BLaER1 (cell line): Measurements from ENCODE around the gene SERF2.
A peak's percentile ranks its signal among the peaks of the same experiment; 100 is the strongest.

Experiments used
- H3K27ac ChIP-seq: shearing (Covaris generic); formaldehyde crosslinking; 2 replicates; pipeline ENCODE4 v1.8.1; 2022
- H3K27me3 ChIP-seq: shearing (Covaris generic); formaldehyde crosslinking; 2 replicates; pipeline ENCODE4 v1.8.1; 2022
- H3K36me3 ChIP-seq: shearing (Covaris generic); formaldehyde crosslinking; 2 replicates; pipeline ENCODE4 v1.8.1; 2022
- H3K4me1 ChIP-seq: shearing (Covaris generic); formaldehyde crosslinking; 2 replicates; pipeline ENCODE4 v1.8.1; 2022
- H3K4me2 ChIP-seq: shearing (Covaris generic); formaldehyde crosslinking; 2 replicates; pipeline ENCODE4 v1.8.1; 2022
- H3K4me3 ChIP-seq: shearing (Covaris generic); formaldehyde crosslinking; 2 replicates; pipeline ENCODE4 v1.8.1; 2022
- H3K9ac ChIP-seq: shearing (Covaris generic); formaldehyde crosslinking; 2 replicates; pipeline ENCODE4 v1.8.1; 2022
- H3K9me3 ChIP-seq: shearing (Covaris generic); formaldehyde crosslinking; 2 replicates; pipeline ENCODE4 v1.8.1; 2022
- H4K20me1 ChIP-seq: shearing (Covaris generic); formaldehyde crosslinking; 2 replicates; pipeline ENCODE4 v1.8.1; 2022
- Cebpa-rat ChIP-seq: shearing (Covaris generic); IDR thresholded peaks from 2 replicates; pipeline ENCODE4 v1.8.1; 2022

SERF2 gene

DNA sequence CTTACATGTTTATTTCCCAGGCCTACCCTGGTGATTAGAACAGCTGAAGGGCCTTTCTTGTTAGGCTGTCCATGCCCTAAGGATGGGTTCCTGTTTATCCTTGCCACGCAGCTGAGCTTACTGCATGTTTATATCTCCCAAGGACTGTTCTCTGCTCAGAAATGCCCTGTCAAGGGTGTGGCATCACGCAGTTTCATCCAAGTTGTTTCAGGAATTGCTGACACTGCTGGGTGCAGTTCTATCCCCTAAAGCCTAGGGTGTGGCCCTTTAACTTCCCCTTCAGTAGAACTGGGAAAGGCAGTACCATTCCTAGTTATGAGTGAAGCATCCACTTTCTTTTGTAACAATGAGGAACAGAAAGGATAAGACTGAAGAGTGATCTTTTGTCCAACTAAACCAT lies 20.3 kb upstream of the SERF2 start:
- no peak overlapping the region for H3K9ac ChIP-seq
- H3K36me3 ChIP-seq: peaks cover 77% of the 10 kb centered on the region

DNA sequence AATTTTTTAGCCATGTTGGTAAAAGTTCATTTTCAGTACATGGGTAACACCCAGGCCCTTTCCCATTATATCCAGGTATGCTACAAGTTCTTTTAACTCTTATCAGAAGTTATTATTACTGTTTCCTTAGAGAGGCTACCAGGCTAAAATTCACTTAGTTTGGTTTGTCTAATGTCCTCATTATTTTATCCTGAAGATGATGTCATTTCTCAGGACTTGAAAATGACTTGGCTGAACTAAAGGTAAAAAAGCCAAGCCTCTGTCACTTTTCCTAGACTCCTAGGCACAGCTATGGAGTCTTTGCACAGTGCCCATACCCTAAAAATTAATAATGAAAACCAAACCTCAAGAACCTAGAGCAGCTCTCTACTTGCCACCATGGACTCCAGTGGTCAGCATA lies 19.5 kb upstream of the SERF2 start:
- TF ChIP-seq Cebpa-rat: no peak
- H3K4me3 ChIP-seq: no peak overlapping the region
- H3K27ac ChIP-seq: no peak overlapping the region
- H3K4me1 ChIP-seq: peaks cover 30% of the 10 kb centered on the region
- H3K9ac ChIP-seq: no peak overlapping the region
- no peak overlapping the region for H3K4me2 ChIP-seq
- no peaks in the 10 kb centered on the region for H3K27me3 ChIP-seq
- no peaks in the 10 kb centered on the region for H3K9me3 ChIP-seq
- peaks cover 74% of the 10 kb centered on the region for H4K20me1 ChIP-seq
- H3K36me3 ChIP-seq: peaks cover 69% of the 10 kb centered on the region

More for the DNA sequence above, 20.3 kb upstream of the SERF2 start:
- no peaks in the 10 kb centered on the region for H3K9me3 ChIP-seq
- no peak overlapping the region for H3K4me3 ChIP-seq
- H3K27ac ChIP-seq: no peak overlapping the region
- no peak overlapping the region for H3K4me2 ChIP-seq
- peaks cover 74% of the 10 kb centered on the region for H4K20me1 ChIP-seq
- no peaks in the 10 kb centered on the region for H3K27me3 ChIP-seq
- TF ChIP-seq Cebpa-rat: no peak
- peaks cover 28% of the 10 kb centered on the region for H3K4me1 ChIP-seq

DNA sequence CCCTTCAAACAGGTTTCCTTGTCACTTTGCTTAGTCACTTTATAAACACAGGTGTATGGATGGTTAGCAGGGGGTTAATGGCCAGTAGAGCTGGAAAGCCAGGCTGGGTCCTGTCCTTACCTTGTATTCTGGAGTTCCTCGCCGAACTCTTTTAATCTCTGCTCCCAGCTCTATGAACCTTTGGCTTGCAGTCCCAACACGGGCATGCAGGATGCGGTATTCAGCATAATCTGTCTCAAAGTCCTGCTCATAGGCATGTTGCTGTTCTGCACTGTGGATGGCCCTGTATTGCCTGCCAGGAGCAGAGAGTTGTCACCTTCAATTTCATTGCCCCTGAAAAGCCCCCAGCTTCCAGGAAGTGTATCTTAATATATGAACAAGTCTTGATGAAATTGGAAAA lies 18.1 kb upstream of the SERF2 start:
- Histone ChIP-seq H3K4me2 (no peak overlapping the region), H4K20me1 (peaks cover 65% of the 10 kb centered on the region), H3K36me3 (peaks cover 54% of the 10 kb centered on the region), H3K27ac (no peak overlapping the region), H3K4me1 (peaks cover 39% of the 10 kb centered on the region), H3K9ac (no peak overlapping the region), H3K4me3 (no peak overlapping the region), H3K9me3 (no peaks in the 10 kb centered on the region), H3K27me3 (no peaks in the 10 kb centered on the region)
- no peak for TF ChIP-seq Cebpa-rat

DNA sequence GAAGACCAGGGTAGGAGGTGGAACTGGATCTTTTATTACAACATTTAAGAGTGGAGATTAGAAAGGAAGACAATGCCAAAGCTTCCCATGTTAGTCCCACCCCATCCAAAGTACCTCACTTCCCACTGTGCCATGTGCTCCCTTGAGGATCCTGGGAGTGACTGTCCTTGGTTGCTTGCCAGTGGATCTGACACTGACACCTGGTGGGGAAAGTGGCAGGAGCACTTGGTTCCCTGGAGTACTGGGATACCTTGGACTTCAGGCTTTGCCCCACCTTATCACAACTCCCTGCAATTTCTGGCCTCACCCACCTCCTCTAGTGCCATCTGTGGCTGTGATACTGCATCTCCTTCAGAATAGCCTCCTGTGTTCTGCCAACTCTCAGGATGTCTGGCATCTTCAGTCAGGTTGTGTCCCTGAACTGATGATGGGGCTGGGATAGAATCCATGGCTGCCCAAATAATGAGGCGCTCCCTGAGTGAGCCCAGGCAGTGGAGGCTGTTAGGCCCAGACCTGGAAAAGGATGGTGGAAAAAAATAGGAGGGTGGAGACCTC lies 16.6 kb upstream of the SERF2 start:
- H3K4me3 ChIP-seq: peak overlapping the region; percentile 67
- H3K9ac ChIP-seq: no peak overlapping the region

DNA sequence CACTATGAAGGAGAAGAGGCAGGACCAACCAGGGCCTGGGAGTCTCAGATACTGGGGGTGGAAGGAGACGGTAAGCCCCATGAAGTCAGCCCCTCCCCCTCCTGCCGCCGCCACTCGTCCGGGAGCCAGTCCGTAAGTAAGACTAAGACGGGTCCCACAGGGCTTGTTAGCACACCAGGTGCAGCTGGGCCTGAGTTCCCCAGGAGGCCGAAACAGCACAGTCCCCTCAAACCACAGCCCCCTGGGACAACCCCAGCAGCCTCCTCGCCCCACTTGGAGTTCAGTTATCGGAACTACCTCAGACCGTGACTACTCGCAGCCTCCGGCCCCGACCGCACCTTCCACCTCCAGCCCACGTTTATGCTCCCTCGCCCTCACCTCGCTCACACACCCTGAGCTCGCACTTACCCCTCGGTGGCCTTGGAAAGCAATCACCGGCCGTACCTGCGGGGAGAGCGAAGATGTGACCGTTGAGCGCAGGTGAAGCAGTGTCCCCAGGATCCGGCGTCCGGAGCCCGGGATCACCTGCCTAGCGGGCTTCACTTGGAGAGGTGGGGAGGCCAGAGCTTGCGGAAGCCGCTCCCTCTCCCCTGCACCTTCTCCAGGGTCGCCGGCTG lies 15.9 kb upstream of the SERF2 start:
- Histone ChIP-seq H3K9me3 (no peaks in the 10 kb centered on the region), H4K20me1 (peaks cover 53% of the 10 kb centered on the region), H3K4me2 (peak overlapping the region; percentile 93), H3K4me3 (peak overlapping the region; percentile 67), H3K27me3 (no peaks in the 10 kb centered on the region), H3K4me1 (peaks cover 39% of the 10 kb centered on the region), H3K27ac (peak overlapping the region; percentile 86), H3K9ac (peak overlapping the region; percentile 82; the same call in 1 of the 2 replicates), H3K36me3 (peaks cover 33% of the 10 kb centered on the region)
- TF ChIP-seq Cebpa-rat: no peak

More for the DNA sequence above, 16.6 kb upstream of the SERF2 start:
- no peaks in the 10 kb centered on the region for H3K9me3 ChIP-seq
- TF ChIP-seq Cebpa-rat: no peak
- peak overlapping the region; percentile 93 for H3K4me2 ChIP-seq
- 0 out of 2 replicates have a peak overlapping the region, but pooled peaks have one; percentile 0 for H3K27ac ChIP-seq
- H3K4me1 ChIP-seq: peaks cover 39% of the 10 kb centered on the region
- no peaks in the 10 kb centered on the region for H3K27me3 ChIP-seq
- H4K20me1 ChIP-seq: peaks cover 53% of the 10 kb centered on the region
- peaks cover 40% of the 10 kb centered on the region for H3K36me3 ChIP-seq

DNA sequence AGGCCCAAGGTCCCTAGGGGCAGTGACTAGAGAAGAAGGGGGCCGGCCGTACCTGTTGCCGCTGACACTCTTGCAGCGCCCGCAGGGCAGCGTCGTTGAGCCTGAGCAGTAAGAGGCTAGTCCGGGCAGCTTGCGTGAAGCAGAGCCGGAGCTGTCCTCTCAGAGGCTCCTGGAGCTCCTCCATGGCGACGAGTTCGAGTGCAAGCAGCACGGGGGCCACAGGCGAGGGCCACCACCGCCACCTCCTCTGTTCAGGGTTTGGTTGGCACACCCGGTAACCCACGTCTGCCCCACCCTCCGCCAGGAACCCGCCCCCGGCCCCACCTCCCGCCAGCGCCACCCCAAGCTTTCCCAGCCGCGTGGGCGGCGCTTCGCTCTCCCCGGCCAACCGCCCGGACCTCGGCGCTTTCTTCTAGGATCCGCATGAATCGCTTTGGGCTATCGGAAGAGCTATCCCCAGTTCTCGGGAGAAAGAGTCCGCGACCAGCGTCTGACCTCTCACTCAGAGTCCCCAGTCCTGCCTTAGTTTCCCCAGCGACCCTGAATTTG lies 15.3 kb upstream of the SERF2 start, which contains the start of gene ELL3:
Gene ELL3 (minus strand): TSS at position 249 of the 549 bp plus-strand sequence. CDS start 65 bp downstream, at position 184.
- peak within 1 kb of the TSS; percentile 82 for H3K9ac ChIP-seq
- peaks cover 27% of the 10 kb centered on the region for H3K36me3 ChIP-seq
- H3K9me3 ChIP-seq: no peaks in the 10 kb centered on the region
- H3K4me2 ChIP-seq: peak within 1 kb of the TSS; percentile 93
- peaks cover 39% of the 10 kb centered on the region for H3K4me1 ChIP-seq
- H4K20me1 ChIP-seq: peaks cover 49% of the 10 kb centered on the region
- H3K4me3 ChIP-seq: peak within 1 kb of the TSS; percentile 67
- no peak for TF ChIP-seq Cebpa-rat
- H3K27ac ChIP-seq: peak within 1 kb of the TSS; percentile 86
- no peaks in the 10 kb centered on the region for H3K27me3 ChIP-seq

DNA sequence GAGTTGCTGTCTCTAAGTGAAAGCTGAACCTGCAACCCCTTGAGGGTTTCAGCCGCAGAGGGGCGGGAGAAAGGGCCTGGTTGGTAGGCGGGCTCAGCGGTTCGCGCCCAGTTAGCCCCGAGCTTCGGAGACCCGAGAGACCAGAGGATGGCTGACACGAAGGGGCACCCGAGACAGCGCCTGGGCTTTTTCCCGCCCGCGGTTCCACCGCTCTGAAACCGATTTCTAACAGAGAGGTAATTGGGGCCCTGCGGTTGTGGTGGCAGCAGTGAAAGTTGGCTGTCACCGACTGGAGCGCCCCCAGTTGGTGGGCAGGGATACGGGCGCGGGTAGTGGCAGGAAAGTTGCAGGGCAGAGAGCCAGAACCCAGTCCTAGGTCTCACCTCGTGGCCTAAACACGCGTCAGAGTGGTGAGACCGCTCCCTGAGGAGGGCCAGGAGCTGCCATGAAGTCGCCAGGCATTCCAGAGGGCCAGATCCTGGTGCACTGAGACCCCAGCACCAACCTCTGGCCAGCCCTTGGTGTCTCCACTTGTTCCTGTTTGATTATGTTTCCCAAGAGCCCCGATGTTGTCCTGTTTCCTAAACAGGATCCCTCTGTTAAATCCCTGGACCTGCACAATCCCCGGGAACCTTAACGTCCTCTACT lies 14.7 kb upstream of the SERF2 start:
- peak overlapping the region; percentile 86 for H3K27ac ChIP-seq
- peaks cover 43% of the 10 kb centered on the region for H4K20me1 ChIP-seq
- H3K36me3 ChIP-seq: peaks cover 21% of the 10 kb centered on the region
- H3K9ac ChIP-seq: peak overlapping the region; percentile 82
- TF ChIP-seq Cebpa-rat: no peak
- H3K4me1 ChIP-seq: peaks cover 39% of the 10 kb centered on the region
- peak overlapping the region; percentile 93 for H3K4me2 ChIP-seq
- H3K4me3 ChIP-seq: peak overlapping the region; percentile 67
- no peaks in the 10 kb centered on the region for H3K9me3 ChIP-seq
- H3K27me3 ChIP-seq: no peaks in the 10 kb centered on the region

DNA sequence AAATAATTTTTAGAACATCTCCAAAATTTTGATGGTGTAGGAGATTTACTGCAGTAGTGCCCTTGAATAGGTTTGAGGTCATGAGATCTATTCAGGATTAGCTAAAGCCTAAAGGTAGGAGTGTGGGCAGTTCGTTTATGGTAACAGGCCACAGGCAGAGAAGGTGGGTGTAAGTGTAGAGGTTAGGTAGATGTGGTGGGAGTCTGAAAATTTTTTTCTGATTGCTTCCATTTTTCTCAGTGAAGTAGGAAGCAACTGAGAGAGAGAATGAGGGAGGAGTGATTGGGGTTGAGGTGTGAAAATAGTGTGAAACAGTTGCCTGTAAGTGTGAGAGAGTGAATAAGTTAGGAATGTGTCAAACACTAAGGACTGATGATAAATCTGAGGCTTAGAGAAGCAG lies 13.1 kb upstream of the SERF2 start:
- peaks cover 38% of the 10 kb centered on the region for H3K4me1 ChIP-seq
- H4K20me1 ChIP-seq: peaks cover 27% of the 10 kb centered on the region
- no peak for TF ChIP-seq Cebpa-rat
- H3K4me2 ChIP-seq: no peak overlapping the region
- H3K4me3 ChIP-seq: no peak overlapping the region
- no peaks in the 10 kb centered on the region for H3K27me3 ChIP-seq
- H3K9me3 ChIP-seq: no peaks in the 10 kb centered on the region
- H3K9ac ChIP-seq: no peak overlapping the region
- no peak overlapping the region for H3K27ac ChIP-seq
- H3K36me3 ChIP-seq: peaks cover 5% of the 10 kb centered on the region

DNA sequence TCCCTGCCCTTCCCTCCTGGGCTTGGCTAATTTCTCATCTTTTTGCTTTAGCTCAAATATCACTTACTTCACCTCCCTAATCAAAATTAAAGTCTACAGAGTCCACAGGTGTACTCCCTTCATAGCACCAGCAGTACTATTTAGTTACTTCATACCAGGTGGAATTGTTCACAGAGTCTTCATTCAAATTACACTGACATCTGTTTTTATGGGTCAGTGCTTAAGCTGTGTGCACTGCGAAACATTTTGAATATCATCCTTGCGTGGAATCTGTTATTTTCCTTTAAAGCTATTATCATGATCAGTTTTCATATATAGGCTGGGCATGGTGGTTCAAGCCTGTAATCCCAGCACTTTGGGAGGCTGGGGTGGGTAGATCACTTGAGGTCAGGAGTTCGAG lies 2.7 kb upstream of the SERF2 start:
- H4K20me1 ChIP-seq: peaks cover 21% of the 10 kb centered on the region
- peaks cover 30% of the 10 kb centered on the region for H3K4me1 ChIP-seq
- no peaks in the 10 kb centered on the region for H3K9me3 ChIP-seq
- H3K36me3 ChIP-seq: peaks cover 14% of the 10 kb centered on the region
- TF ChIP-seq Cebpa-rat: no peak
- no peak overlapping the region for H3K4me2 ChIP-seq
- H3K9ac ChIP-seq: no peak overlapping the region
- no peak overlapping the region for H3K4me3 ChIP-seq
- no peak overlapping the region for H3K27ac ChIP-seq
- no peaks in the 10 kb centered on the region for H3K27me3 ChIP-seq
